Uterus (tissue), 2 donors: ENCODE measurements around the gene CAND1.

Source experiments
- POLR2A ChIP-seq, 2 donors: fragments of 450-650 bp; IDR thresholded peaks; one replicate each; pipeline ENCODE4 v1.6.1; 2016; ENCODE audit warnings: antibody characterized with exemption in 2 of 2, mild to moderate bottlenecking in 1 of 2, moderate library complexity in 1 of 2
- TF ChIP-seq, protein P1 (sequence below), 4 experiments: fragments of 200-600 bp in 2 of 4; fragments of 450-650 bp in 2 of 4; sonication (generic) in 2 of 4; IDR thresholded peaks; one replicate each; pipeline ENCODE4 v1.5.1; 2016 to 2019; ENCODE audit warnings: antibody characterized with exemption in 4 of 4, mild to moderate bottlenecking in 2 of 4, moderate library complexity in 1 of 4

DNA sequence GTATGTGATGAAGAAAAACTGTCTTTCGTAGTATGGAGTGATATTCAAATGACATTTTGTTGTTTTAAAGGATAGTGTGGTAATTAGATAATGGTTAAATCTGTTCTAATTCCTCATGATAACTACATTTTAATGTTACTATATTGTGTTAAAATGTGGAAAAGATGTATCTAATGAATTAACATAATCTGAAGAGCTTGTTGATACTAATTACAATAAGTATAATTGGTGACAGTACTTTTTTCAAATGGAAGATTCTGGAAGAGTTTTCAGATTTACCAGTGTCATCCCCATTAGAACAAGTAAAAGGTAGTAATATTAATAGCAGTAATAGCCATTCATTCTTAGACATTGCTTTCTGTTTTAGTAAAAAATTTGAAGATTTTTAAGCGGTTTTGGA lies 37.6 kb downstream of the CAND1 start:
- TF ChIP-seq, protein P1, sequence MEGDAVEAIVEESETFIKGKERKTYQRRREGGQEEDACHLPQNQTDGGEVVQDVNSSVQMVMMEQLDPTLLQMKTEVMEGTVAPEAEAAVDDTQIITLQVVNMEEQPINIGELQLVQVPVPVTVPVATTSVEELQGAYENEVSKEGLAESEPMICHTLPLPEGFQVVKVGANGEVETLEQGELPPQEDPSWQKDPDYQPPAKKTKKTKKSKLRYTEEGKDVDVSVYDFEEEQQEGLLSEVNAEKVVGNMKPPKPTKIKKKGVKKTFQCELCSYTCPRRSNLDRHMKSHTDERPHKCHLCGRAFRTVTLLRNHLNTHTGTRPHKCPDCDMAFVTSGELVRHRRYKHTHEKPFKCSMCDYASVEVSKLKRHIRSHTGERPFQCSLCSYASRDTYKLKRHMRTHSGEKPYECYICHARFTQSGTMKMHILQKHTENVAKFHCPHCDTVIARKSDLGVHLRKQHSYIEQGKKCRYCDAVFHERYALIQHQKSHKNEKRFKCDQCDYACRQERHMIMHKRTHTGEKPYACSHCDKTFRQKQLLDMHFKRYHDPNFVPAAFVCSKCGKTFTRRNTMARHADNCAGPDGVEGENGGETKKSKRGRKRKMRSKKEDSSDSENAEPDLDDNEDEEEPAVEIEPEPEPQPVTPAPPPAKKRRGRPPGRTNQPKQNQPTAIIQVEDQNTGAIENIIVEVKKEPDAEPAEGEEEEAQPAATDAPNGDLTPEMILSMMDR (IDR thresholded peaks at IDR 0.05): no peak
- TF ChIP-seq POLR2A (IDR thresholded peaks at IDR 0.05): no peak
